GM23248 (cell line): ENCODE measurements around the gene UNC13B.

Source experiments
- EZH2 ChIP-seq: fragments of 200-600 bp; sonication (generic); IDR thresholded peaks from 2 replicates; pipeline ENCODE4 v1.6.1; 2018; ENCODE audit warnings: antibody characterized with exemption, mild to moderate bottlenecking; ENCODE audit not compliant: insufficient read depth, poor library complexity, severe bottlenecking
- EZH2phosphoT487 ChIP-seq: fragments of 200-600 bp; sonication (generic); IDR thresholded peaks from 2 replicates; pipeline ENCODE4 v1.6.1; 2018; ENCODE audit warnings: antibody characterized with exemption, moderate library complexity, mild to moderate bottlenecking, low read depth; ENCODE audit not compliant: insufficient read depth

- no peak for TF ChIP-seq EZH2
- no peak for TF ChIP-seq EZH2phosphoT487
These were observed 156.9 kb downstream of the UNC13B start for GRCh38 chr9:35318741-35319140.
